Measurements from ENCODE around the gene CD70. TPM values are rescaled to one million over a fixed set of nuclear protein-coding genes. Genes with fewer than 3 reads are reported as not detected.

The CD70 gene
- total and polyA plus RNA-seq, 8 donors = 0.18 TPM; not detected in 7

- H3K4me3 ChIP-seq = no peak overlapping the region
- intact Hi-C loops (cut with DNase I; ENCODE audit: low total_unique reads) = no loop called here
- H3K27ac ChIP-seq = no peak overlapping the region
- H3K9me3 ChIP-seq = no peaks in the 10 kb centered on the region
- H3K27me3 ChIP-seq = peaks cover 10 to 96% (median 65%) of the 10 kb centered on the region in 3 donors
- DNase-seq = peak in 1 of 2 donors; percentile 6
- WGBS, 5 donors = 5 to 9% (median 6%) methylated on average over 20 of the region's 20 CpGs
- H3K4me1 ChIP-seq = peaks cover 0 to 43% (median 19%) of the 10 kb centered on the region in 4 donors
- TF ChIP-seq POLR2AphosphoS5 (IDR thresholded peaks at IDR 0.05) = no peak
- no peak for TF ChIP-seq CTCF (IDR thresholded peaks at IDR 0.05)
- no peak for TF ChIP-seq EP300 (IDR thresholded peaks at IDR 0.05)
- TF ChIP-seq POLR2A (IDR thresholded peaks at IDR 0.05) = no peak
- H3K36me3 ChIP-seq = no peaks in the 10 kb centered on the region
Measured at GRCh38 chr19:6588508-6589345, 2.2 kb downstream of the CD70 start.

- 5 to 15% (median 11%) methylated on average over 9 of the region's 9 CpGs for WGBS, 5 donors
- no peaks in the 10 kb centered on the region for H3K36me3 ChIP-seq
- TF ChIP-seq EP300 (IDR thresholded peaks at IDR 0.05) = no peak
- TF ChIP-seq POLR2A (IDR thresholded peaks at IDR 0.05) = no peak
- TF ChIP-seq CTCF (IDR thresholded peaks at IDR 0.05) = no peak
- TF ChIP-seq POLR2AphosphoS5 (IDR thresholded peaks at IDR 0.05) = no peak
Measured at GRCh38 chr19:6587998-6588507, 2.9 kb downstream of the CD70 start.

GRCh38 chr19:6587093-6587820, 3.7 kb downstream of the CD70 start:
- DNase-seq = peak in 1 of 2 donors; percentile 13
- intact Hi-C loops (cut with DNase I; ENCODE audit: low total_unique reads) = no loop called here
- Histone ChIP-seq H3K4me1 (peaks cover 0 to 43% (median 19%) of the 10 kb centered on the region in 4 donors), H3K27me3 (peaks cover 10 to 97% (median 65%) of the 10 kb centered on the region in 3 donors), H3K27ac (no peak overlapping the region), H3K4me3 (no peak overlapping the region), H3K36me3 (no peaks in the 10 kb centered on the region), H3K9me3 (no peaks in the 10 kb centered on the region)
- 4 to 8% (median 6%) methylated on average over 27 of the region's 27 CpGs for WGBS, 5 donors
- no peak for TF ChIP-seq POLR2AphosphoS5 (IDR thresholded peaks at IDR 0.05)
- TF ChIP-seq EP300 (IDR thresholded peaks at IDR 0.05) = no peak

More at GRCh38 chr19:6587998-6588507, 2.9 kb downstream of the CD70 start:
- Histone ChIP-seq H3K4me1 (peaks cover 0 to 43% (median 19%) of the 10 kb centered on the region in 4 donors), H3K27ac (no peak overlapping the region), H3K4me3 (no peak overlapping the region), H3K9me3 (no peaks in the 10 kb centered on the region), H3K27me3 (peaks cover 10 to 97% (median 66%) of the 10 kb centered on the region in 3 donors)
- intact Hi-C loops (cut with DNase I; ENCODE audit: low total_unique reads) = no loop called here
- DNase-seq = no peak

- no peak for DNase-seq
- H3K9me3 ChIP-seq = no peaks in the 10 kb centered on the region
- H3K27ac ChIP-seq = no peak overlapping the region
- no peak overlapping the region for H3K4me3 ChIP-seq
- no peaks in the 10 kb centered on the region for H3K36me3 ChIP-seq
- peaks cover 10 to 94% (median 60%) of the 10 kb centered on the region in 3 donors for H3K27me3 ChIP-seq
- intact Hi-C loops (cut with DNase I; ENCODE audit: low total_unique reads) = no loop called here
- peaks cover 0 to 43% (median 19%) of the 10 kb centered on the region in 4 donors for H3K4me1 ChIP-seq
- TF ChIP-seq EP300 (IDR thresholded peaks at IDR 0.05) (no peak), POLR2AphosphoS5 (IDR thresholded peaks at IDR 0.05) (no peak), POLR2A (IDR thresholded peaks at IDR 0.05) (no peak), CTCF (IDR thresholded peaks at IDR 0.05) (no peak)
- 11 to 14% (median 12%) methylated on average over 4 of the region's 4 CpGs for WGBS, 5 donors
Measured at GRCh38 chr19:6586726-6587092, 4.2 kb downstream of the CD70 start.

Data from stomach (tissue), 9 donors.